22Rv1 (cell line): Measurements from ENCODE around the gene RTN4.

Source experiments
- H3K27ac ChIP-seq: fragments of 450-650 bp; 2 replicates; pipeline ENCODE4 v1.5.1; 2017
- CTCF ChIP-seq: fragments of 450-650 bp; IDR thresholded peaks from 2 replicates; pipeline ENCODE4 v1.5.1; 2017; ENCODE audit warnings: mild to moderate bottlenecking
- ZFX ChIP-seq: fragments of 450-650 bp; IDR thresholded peaks from 2 replicates; pipeline ENCODE4 v1.6.1; 2017; ENCODE audit warnings: antibody characterized with exemption, borderline replicate concordance

RTN4 gene

GRCh38 chr2:55063713-55064323, 13.6 kb upstream of the RTN4 start:
- no peak overlapping the region for H3K27ac ChIP-seq
- no peak for TF ChIP-seq ZFX
- TF ChIP-seq CTCF = no peak

DNA sequence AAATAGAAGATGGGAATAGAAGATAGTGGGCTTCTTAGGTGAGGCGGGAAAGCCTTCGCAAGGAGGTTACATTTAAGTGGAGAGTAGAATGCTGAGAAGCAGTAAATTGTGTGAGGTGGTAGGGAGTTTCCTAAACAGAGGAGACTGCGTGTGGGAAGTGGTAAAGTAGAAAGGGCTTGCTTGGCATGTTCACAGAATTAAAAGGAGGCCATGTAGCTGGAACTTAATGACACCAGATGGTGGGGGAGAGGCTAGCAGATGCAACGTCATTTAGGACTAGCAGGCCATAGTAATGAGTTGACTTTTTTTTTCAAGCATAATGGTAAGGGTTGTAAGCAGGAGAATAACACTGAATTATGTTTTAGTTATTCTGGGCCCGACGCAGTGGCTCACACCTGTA, 13.0 kb upstream of the RTN4 start:
- no peak overlapping the region for H3K27ac ChIP-seq
- no peak for TF ChIP-seq ZFX
- TF ChIP-seq CTCF = no peak

DNA sequence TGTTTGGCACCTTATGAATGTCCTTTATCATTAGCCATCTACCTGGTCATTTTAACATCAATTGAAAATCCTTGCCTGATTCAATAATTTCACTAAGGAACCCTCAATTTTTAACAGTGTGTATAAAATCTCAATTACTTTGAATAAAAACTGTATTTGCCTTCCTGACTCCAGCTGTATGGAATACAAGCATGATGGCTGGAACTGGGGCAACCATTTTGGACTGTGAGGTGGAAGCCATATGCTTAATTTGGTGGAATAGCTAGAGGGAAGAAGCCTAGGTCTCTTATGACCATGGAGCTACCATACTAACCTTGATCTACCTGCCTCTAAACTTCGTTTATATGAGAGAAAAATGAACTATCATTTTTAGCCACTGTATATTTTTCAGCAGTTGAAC, 12.5 kb upstream of the RTN4 start:
- no peak for TF ChIP-seq CTCF
- no peak for TF ChIP-seq ZFX
- H3K27ac ChIP-seq = no peak overlapping the region

DNA sequence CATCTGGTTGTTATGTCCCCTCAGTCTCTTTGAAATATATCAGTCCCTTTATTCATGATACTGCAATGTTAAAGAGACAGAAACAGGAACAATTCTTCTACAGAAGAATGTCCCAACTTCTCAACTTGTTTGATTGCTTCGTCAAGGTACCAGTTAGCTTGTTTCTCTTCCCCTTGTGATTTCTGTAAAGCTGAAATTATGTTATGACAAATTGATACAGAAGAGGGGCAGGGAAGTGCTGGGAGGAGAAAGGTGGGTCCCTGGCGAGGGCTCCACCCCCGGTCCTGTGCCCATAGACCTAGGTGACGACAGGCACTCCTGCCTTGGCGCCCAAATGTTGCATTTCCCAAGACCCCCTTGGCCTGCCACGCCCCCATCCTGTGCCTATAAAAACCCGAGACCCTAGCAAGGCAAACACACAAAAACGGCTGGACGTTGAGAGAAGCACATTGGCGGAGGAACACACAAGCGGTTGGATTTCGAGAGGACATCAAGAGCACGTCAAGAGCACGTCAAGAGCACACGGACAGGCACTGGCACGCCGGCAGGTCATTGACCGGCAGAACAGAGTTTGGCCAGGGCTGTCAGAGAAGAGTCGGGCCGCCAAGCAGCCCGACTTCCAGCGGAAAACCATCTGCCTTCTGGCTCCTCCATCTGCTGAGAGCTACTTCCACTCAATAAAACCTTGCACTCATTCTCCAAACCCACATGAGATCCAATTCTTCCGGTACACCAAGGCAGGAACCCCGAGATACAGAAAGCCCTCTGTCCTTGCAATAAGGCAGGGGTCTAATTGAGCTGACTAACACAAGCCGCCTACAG, 11.5 kb upstream of the RTN4 start:
- no peak overlapping the region for H3K27ac ChIP-seq
- TF ChIP-seq CTCF (no peak), ZFX (no peak)

DNA sequence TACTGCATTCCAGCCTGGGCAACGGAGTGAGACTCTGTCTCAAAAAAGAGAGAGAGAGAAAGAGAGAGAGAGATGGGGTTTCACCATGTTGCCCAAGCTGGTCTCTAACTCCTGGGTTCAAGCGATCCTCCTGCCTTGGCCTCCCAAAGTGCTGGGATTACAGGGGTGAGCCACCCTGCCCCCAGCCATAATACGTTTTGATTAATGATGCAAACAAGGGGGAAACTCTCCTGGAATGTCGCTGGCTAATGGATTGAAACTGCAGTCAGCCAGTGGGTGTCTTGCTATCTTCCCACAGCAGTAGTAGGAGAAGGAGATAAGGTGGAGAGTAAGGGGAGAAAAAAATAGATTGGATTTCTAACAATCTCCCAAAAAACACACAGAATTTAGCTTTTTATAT, 9.5 kb upstream of the RTN4 start:
- TF ChIP-seq ZFX = no peak
- TF ChIP-seq CTCF = no peak
- H3K27ac ChIP-seq = no peak overlapping the region

DNA sequence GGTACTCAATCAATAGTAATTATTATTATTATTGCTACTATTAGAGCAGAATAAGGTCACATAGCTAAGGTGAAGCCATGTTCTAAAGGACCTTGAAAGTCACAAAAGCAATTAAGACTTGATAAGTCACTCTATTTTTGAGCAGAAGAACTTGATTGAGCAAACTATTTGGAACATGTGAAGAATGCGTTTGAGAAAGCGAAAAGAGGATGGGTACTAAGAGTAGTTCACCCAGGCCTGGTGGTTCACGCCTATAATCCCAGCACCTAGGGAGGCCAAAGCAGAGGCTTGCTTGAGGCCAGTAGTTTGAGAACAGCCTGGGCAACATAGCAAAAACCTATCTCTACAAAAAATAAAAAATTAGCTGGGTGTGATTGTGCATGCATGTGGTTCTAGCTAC, 7.2 kb upstream of the RTN4 start:
- no peak for TF ChIP-seq ZFX
- TF ChIP-seq CTCF = no peak
- no peak overlapping the region for H3K27ac ChIP-seq

DNA sequence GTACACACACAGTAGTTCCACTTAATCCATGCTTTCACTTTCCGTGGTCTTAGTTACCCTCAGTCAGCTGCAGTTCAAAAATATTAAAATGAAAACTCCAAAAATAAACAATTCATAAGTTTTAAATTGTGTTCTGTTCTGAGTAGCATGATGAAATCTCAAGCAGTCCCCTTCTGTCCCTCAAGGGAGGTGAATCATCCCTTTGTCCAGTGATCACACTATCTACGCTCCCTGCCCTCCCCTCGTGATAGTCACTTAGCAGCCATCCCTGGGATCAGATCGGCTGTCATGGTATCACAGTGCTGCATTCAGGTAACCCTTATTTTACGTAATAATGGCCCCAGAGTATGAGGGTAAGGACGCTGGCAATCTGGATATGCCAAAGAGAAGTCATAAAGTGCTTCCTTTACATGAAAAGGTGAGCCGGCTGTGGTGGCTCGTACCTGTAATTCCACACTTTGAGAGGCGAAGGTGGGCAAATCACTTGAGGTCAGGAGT, 5.8 kb upstream of the RTN4 start:
- no peak for TF ChIP-seq CTCF
- TF ChIP-seq ZFX = no peak
- H3K27ac ChIP-seq = no peak overlapping the region
